SK-N-SH (cell line): Measurements from ENCODE around the gene SAMD5.

Experiments used
- EP300 ChIP-seq, 2 experiments: IDR thresholded peaks; 2 replicates each; pipeline versions ENCODE4 v1.4.0 to v1.6.1; 2012; ENCODE audit warnings: borderline replicate concordance in 1 of 2, low read depth in 1 of 2, low read length in 1 of 2
- FOXJ3 ChIP-seq: sonication (generic); formaldehyde crosslinking; IDR thresholded peaks from 2 replicates; pipeline ENCODE4 v1.5.1; 2020; ENCODE audit warnings: mild to moderate bottlenecking, missing genetic modification reagents
- JUND ChIP-seq: IDR thresholded peaks from 2 replicates; pipeline ENCODE4 v1.4.0; 2012
- MXI1 ChIP-seq: IDR thresholded peaks from 2 replicates; pipeline ENCODE4 v1.6.1; 2012; ENCODE audit warnings: mild to moderate bottlenecking, low read depth, low read length, improper control_type of control experiment
- POLR2AphosphoS5 ChIP-seq: IDR thresholded peaks from 2 replicates; pipeline ENCODE4 v1.6.1; 2012; ENCODE audit warnings: low read depth, low read length
- RAD21 ChIP-seq: IDR thresholded peaks from 2 replicates; pipeline ENCODE4 v1.6.1; 2012; ENCODE audit warnings: mild to moderate bottlenecking, low read length
- RCOR1 ChIP-seq: fragments of 150-350 bp; IDR thresholded peaks from 2 replicates; pipeline ENCODE4 v1.6.1; 2017; ENCODE audit warnings: antibody characterized with exemption, low read length
- TF ChIP-seq, protein P1 (sequence below): fragments of 200-600 bp; sonication (generic); IDR thresholded peaks from 2 replicates; pipeline ENCODE4 v1.6.1; 2017; ENCODE audit warnings: antibody characterized with exemption, mild to moderate bottlenecking, moderate library complexity
- TF ChIP-seq, protein P2 (sequence below): IDR thresholded peaks from 2 replicates; pipeline ENCODE4 v1.4.0; 2012; ENCODE audit warnings: low read depth
- TF ChIP-seq, protein P3 (sequence below): IDR thresholded peaks from 2 replicates; pipeline ENCODE4; 2012

DNA sequence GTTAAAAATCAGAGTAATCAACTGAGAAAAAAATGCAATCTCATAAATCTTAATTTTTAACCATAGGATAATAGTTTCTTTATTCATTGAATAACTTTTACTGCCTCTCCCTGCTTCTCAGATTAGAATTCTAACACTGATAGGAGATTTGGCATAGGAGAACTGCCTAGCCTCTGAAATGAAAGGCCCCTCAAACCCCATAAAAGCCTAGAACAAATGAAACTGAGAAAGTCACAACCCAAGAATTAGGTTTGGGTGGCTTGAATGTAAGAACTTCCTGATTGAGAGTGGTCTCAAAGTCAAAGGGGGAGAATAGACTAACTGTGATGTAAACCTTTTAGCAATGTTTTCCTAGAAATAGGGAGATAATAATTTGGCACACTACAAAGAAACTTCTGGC is 52.2 kb downstream of the SAMD5 start:
- TF ChIP-seq, protein P1, sequence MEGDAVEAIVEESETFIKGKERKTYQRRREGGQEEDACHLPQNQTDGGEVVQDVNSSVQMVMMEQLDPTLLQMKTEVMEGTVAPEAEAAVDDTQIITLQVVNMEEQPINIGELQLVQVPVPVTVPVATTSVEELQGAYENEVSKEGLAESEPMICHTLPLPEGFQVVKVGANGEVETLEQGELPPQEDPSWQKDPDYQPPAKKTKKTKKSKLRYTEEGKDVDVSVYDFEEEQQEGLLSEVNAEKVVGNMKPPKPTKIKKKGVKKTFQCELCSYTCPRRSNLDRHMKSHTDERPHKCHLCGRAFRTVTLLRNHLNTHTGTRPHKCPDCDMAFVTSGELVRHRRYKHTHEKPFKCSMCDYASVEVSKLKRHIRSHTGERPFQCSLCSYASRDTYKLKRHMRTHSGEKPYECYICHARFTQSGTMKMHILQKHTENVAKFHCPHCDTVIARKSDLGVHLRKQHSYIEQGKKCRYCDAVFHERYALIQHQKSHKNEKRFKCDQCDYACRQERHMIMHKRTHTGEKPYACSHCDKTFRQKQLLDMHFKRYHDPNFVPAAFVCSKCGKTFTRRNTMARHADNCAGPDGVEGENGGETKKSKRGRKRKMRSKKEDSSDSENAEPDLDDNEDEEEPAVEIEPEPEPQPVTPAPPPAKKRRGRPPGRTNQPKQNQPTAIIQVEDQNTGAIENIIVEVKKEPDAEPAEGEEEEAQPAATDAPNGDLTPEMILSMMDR: no peak
- no peak for TF ChIP-seq POLR2AphosphoS5
- TF ChIP-seq, protein P2, sequence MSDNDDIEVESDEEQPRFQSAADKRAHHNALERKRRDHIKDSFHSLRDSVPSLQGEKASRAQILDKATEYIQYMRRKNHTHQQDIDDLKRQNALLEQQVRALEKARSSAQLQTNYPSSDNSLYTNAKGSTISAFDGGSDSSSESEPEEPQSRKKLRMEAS: no peak
- TF ChIP-seq MXI1: no peak
- no peak for TF ChIP-seq EP300 (IDR thresholded peaks at IDR 0.05; ENCODE audit: borderline replicate concordance in 1 of 2, low read depth in 1 of 2, low read length in 1 of 2)
- TF ChIP-seq JUND: no peak
- no peak for TF ChIP-seq RCOR1
- no peak for TF ChIP-seq RAD21
- TF ChIP-seq FOXJ3 (CRISPR knock-in tag): no peak
- TF ChIP-seq, protein P3, sequence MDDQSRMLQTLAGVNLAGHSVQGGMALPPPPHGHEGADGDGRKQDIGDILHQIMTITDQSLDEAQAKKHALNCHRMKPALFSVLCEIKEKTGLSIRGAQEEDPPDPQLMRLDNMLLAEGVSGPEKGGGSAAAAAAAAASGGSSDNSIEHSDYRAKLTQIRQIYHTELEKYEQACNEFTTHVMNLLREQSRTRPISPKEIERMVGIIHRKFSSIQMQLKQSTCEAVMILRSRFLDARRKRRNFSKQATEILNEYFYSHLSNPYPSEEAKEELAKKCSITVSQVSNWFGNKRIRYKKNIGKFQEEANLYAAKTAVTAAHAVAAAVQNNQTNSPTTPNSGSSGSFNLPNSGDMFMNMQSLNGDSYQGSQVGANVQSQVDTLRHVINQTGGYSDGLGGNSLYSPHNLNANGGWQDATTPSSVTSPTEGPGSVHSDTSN: no peak
